ENCODE results near the gene DBF4. TPM values are rescaled to one million over a fixed set of nuclear protein-coding genes. Genes with fewer than 3 reads are reported as not detected.
"Not testable (repeated sequence)": the region's sequence is repeated elsewhere in the genome, so short reads cannot be mapped to it uniquely, and the experiment has no call there.

DBF4 gene
- total and polyA plus RNA-seq, 4 donors: 10.4 to 15.5 (median 13.0) TPM

GRCh38 chr7:87858417-87859100 is 17.7 kb upstream of the DBF4 start:
- H3K4me3 ChIP-seq (ENCODE audit: low read depth, low read length): no peak overlapping the region
- no peak overlapping the region for H3K27ac ChIP-seq (ENCODE audit: low read depth, low read length)
- no peaks in the 10 kb centered on the region for H3K9me3 ChIP-seq (ENCODE audit: control insufficient read depth, insufficient read depth, low read length)
- H3K36me3 ChIP-seq (ENCODE audit: control insufficient read depth, insufficient read depth, low read length): no peaks in the 10 kb centered on the region
- no peak for DNase-seq (ENCODE audit: low read depth in 4 of 6, low spot score in 6 of 6)
- H3K27me3 ChIP-seq (ENCODE audit: control insufficient read depth, insufficient read depth, low read length): no peaks in the 10 kb centered on the region
- no peaks in the 10 kb centered on the region for H3K4me1 ChIP-seq (ENCODE audit: control insufficient read depth, insufficient read depth, low read length)
- WGBS (ENCODE audit: insufficient coverage): no CpG with 5 or more reads among the region's 3 CpGs

GRCh38 chr7:87866089-87866488 is 10.2 kb upstream of the DBF4 start:
- DNase-seq (ENCODE audit: low read depth in 4 of 6, low spot score in 6 of 6): no peak
- no peaks in the 10 kb centered on the region for H3K27me3 ChIP-seq (ENCODE audit: control insufficient read depth, insufficient read depth, low read length)
- no CpG with 5 or more reads among the region's 2 CpGs for WGBS (ENCODE audit: insufficient coverage)
- H3K27ac ChIP-seq (ENCODE audit: low read depth, low read length): no peak overlapping the region
- no peak overlapping the region for H3K4me3 ChIP-seq (ENCODE audit: low read depth, low read length)
- H3K36me3 ChIP-seq (ENCODE audit: control insufficient read depth, insufficient read depth, low read length): peaks cover 3% of the 10 kb centered on the region
- no peaks in the 10 kb centered on the region for H3K4me1 ChIP-seq (ENCODE audit: control insufficient read depth, insufficient read depth, low read length)
- H3K9me3 ChIP-seq (ENCODE audit: control insufficient read depth, insufficient read depth, low read length): peaks cover 35% of the 10 kb centered on the region

- not testable (repeated sequence) for H3K27me3 ChIP-seq (ENCODE audit: control insufficient read depth, insufficient read depth, low read length); DNase-seq (ENCODE audit: low read depth in 4 of 6, low spot score in 6 of 6); H3K4me1 ChIP-seq (ENCODE audit: control insufficient read depth, insufficient read depth, low read length); H3K27ac ChIP-seq (ENCODE audit: low read depth, low read length); H3K36me3 ChIP-seq (ENCODE audit: control insufficient read depth, insufficient read depth, low read length); H3K4me3 ChIP-seq (ENCODE audit: low read depth, low read length)
- WGBS (ENCODE audit: insufficient coverage): 90% methylated on average over 6 of the region's 6 CpGs
- H3K9me3 ChIP-seq (ENCODE audit: control insufficient read depth, insufficient read depth, low read length): peaks cover 38% of the 10 kb centered on the region
These were observed 9.8 kb upstream of the DBF4 start for GRCh38 chr7:87866533-87866932.

DNA sequence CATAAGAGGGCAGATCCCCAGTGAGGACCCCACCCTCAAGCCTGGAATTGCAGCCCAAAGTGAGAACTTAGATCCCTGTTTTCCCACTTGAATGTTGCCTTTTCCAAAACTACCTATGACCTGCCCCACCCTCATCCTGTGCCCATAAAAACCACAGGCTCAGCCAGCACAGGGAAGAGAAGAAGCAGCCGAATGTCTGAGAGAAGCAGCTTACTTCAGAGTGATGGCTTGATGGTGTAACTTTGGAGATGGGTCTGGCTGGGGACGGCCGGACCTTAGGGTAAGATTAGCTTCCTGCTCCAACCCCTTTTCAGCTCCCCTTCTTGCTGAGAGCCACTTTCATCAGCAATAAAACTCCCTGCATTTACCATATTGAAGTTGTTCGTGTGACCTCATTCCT is 5.8 kb upstream of the DBF4 start:
- no peak overlapping the region for H3K4me3 ChIP-seq (ENCODE audit: low read depth, low read length)
- WGBS (ENCODE audit: insufficient coverage): 98% methylated on average over 3 of the region's 4 CpGs
- peaks cover 38% of the 10 kb centered on the region for H3K9me3 ChIP-seq (ENCODE audit: control insufficient read depth, insufficient read depth, low read length)
- no peak overlapping the region for H3K27ac ChIP-seq (ENCODE audit: low read depth, low read length)
- DNase-seq (ENCODE audit: low read depth in 4 of 6, low spot score in 6 of 6): no peak
- H3K27me3 ChIP-seq (ENCODE audit: control insufficient read depth, insufficient read depth, low read length): no peaks in the 10 kb centered on the region
- H3K36me3 ChIP-seq (ENCODE audit: control insufficient read depth, insufficient read depth, low read length): peaks cover 3% of the 10 kb centered on the region
- no peaks in the 10 kb centered on the region for H3K4me1 ChIP-seq (ENCODE audit: control insufficient read depth, insufficient read depth, low read length)

DNA sequence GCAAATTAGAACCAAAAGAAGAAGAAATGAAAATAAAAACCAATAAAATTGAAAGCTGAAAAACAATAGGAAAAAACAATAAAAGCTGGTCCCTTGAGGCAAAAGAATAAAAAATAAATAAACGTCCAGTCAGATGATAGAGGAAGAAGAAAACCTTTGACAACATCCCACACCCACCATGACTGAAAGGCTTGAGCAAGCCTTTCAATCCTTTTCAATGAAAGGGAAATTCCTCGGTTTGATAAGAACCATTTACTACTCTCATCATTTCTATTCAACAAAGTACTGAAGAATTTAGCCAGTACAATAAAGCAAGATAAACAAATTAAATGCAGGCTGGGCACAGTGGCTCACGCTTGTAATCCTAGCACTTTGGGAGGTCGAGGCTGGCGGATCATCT is 3.9 kb upstream of the DBF4 start:
- Histone ChIP-seq H3K27ac (ENCODE audit: low read depth, low read length) (no peak overlapping the region), H3K27me3 (ENCODE audit: control insufficient read depth, insufficient read depth, low read length) (no peaks in the 10 kb centered on the region), H3K4me3 (ENCODE audit: low read depth, low read length) (no peak overlapping the region), H3K9me3 (ENCODE audit: control insufficient read depth, insufficient read depth, low read length) (peaks cover 25% of the 10 kb centered on the region), H3K4me1 (ENCODE audit: control insufficient read depth, insufficient read depth, low read length) (no peaks in the 10 kb centered on the region), H3K36me3 (ENCODE audit: control insufficient read depth, insufficient read depth, low read length) (no peaks in the 10 kb centered on the region)
- WGBS (ENCODE audit: insufficient coverage): no CpG with 5 or more reads among the region's 5 CpGs
- no peak for DNase-seq (ENCODE audit: low read depth in 4 of 6, low spot score in 6 of 6)

GRCh38 chr7:87873328-87873727 is 3.0 kb upstream of the DBF4 start:
- H3K27ac ChIP-seq (ENCODE audit: low read depth, low read length); H3K36me3 ChIP-seq (ENCODE audit: control insufficient read depth, insufficient read depth, low read length); H3K27me3 ChIP-seq (ENCODE audit: control insufficient read depth, insufficient read depth, low read length); H3K4me1 ChIP-seq (ENCODE audit: control insufficient read depth, insufficient read depth, low read length); H3K4me3 ChIP-seq (ENCODE audit: low read depth, low read length); DNase-seq (ENCODE audit: low read depth in 4 of 6, low spot score in 6 of 6): not testable (repeated sequence)
- H3K9me3 ChIP-seq (ENCODE audit: control insufficient read depth, insufficient read depth, low read length): peaks cover 18% of the 10 kb centered on the region
- 96% methylated on average over 9 of the region's 10 CpGs for WGBS (ENCODE audit: insufficient coverage)

GRCh38 chr7:87874066-87874465 is 2.2 kb upstream of the DBF4 start:
- H3K27me3 ChIP-seq (ENCODE audit: control insufficient read depth, insufficient read depth, low read length): no peaks in the 10 kb centered on the region
- no peaks in the 10 kb centered on the region for H3K4me1 ChIP-seq (ENCODE audit: control insufficient read depth, insufficient read depth, low read length)
- WGBS (ENCODE audit: insufficient coverage): 94% methylated on average over 4 of the region's 4 CpGs
- no peaks in the 10 kb centered on the region for H3K36me3 ChIP-seq (ENCODE audit: control insufficient read depth, insufficient read depth, low read length)
- H3K4me3 ChIP-seq (ENCODE audit: low read depth, low read length): no peak overlapping the region
- no peak for DNase-seq (ENCODE audit: low read depth in 4 of 6, low spot score in 6 of 6)
- H3K27ac ChIP-seq (ENCODE audit: low read depth, low read length): no peak overlapping the region
- peaks cover 13% of the 10 kb centered on the region for H3K9me3 ChIP-seq (ENCODE audit: control insufficient read depth, insufficient read depth, low read length)

- no peaks in the 10 kb centered on the region for H3K4me1 ChIP-seq (ENCODE audit: control insufficient read depth, insufficient read depth, low read length)
- H3K36me3 ChIP-seq (ENCODE audit: control insufficient read depth, insufficient read depth, low read length): no peaks in the 10 kb centered on the region
- H3K27me3 ChIP-seq (ENCODE audit: control insufficient read depth, insufficient read depth, low read length): no peaks in the 10 kb centered on the region
- peak in 4 of 6 donors; percentile 1 to 60 (median 24) for DNase-seq (ENCODE audit: low read depth in 4 of 6, low spot score in 6 of 6)
- peak overlapping the region; percentile 98 for H3K27ac ChIP-seq (ENCODE audit: low read depth, low read length)
- 2% methylated on average over 33 of the region's 35 CpGs for WGBS (ENCODE audit: insufficient coverage)
- H3K9me3 ChIP-seq (ENCODE audit: control insufficient read depth, insufficient read depth, low read length): peaks cover 8% of the 10 kb centered on the region
- H3K4me3 ChIP-seq (ENCODE audit: low read depth, low read length): peak overlapping the region; percentile 89
These were observed 898 bp upstream of the DBF4 start for GRCh38 chr7:87875151-87876039.

DNA sequence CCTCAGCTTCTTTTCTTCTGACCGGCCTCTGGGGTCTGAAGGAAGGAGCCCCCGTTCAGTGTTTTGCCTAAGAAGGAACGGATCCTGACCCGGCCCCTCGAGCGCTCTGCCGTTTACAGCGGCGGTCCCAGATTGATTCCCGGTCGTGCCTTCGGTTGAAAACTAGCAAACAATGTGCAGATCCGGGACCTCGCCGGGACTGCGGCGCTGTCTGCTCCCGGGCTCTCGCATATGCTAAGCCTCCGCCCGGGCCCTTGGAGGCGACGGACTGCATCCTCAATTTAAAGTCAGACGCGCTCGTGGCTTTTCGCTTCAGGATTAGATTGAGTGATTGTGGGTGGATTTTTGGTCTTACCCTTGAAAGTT is 559 bp downstream of the DBF4 start:
- Histone ChIP-seq H3K4me1 (ENCODE audit: control insufficient read depth, insufficient read depth, low read length) (no peaks in the 10 kb centered on the region), H3K27me3 (ENCODE audit: control insufficient read depth, insufficient read depth, low read length) (no peaks in the 10 kb centered on the region), H3K4me3 (ENCODE audit: low read depth, low read length) (peak overlapping the region; percentile 89), H3K27ac (ENCODE audit: low read depth, low read length) (peak overlapping the region; percentile 98), H3K9me3 (ENCODE audit: control insufficient read depth, insufficient read depth, low read length) (no peaks in the 10 kb centered on the region), H3K36me3 (ENCODE audit: control insufficient read depth, insufficient read depth, low read length) (no peaks in the 10 kb centered on the region)
- peak in 5 of 6 donors; percentile 27 to 83 (median 51) for DNase-seq (ENCODE audit: low read depth in 4 of 6, low spot score in 6 of 6)
- 0% methylated on average over 23 of the region's 27 CpGs for WGBS (ENCODE audit: insufficient coverage)
